ENCODE measurements around the gene LRRC27.

LRRC27 gene

DNA sequence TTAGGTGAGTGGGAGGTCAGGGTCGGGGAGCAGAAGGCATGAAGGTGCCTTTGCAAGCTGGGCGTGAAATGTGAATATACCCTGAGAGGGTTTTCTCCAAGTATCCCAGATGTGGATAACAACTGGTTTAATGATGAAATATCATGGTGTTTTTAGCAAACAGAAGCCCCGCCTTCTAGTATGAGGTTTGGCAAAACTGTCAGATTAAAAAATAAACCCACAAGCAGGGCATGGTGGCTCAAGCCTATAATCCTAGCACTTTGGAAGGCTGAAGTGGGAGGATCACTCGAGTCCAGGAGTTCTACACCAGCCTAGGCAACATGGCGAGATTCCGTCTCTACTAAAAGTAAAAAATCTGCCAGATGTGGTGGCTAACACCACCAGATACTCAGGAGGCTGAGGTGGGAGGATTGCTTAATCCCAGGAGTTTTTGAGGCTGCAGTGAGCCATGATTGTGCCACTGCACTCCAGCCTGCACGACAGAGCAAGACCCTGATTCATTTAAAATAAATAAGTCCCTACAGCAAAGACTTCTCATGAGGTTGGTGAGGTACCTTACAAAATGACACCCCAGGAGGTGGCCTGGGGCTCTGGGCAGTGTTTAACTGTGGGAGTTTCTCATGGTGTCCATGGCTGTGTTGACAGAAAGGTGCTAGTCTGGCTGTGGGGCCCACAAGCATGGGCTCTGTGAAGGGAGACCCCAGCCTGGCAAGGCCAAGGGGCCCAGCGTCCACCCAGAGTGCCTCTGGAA lies 58.4 kb downstream of the LRRC27 start:
- TF ChIP-seq CTCF (IDR thresholded peaks at IDR 0.05; ENCODE audit: low read depth, low read length, missing control alignments): no peak
- no peak overlapping the region for H3K4me3 ChIP-seq (replicated peaks; ENCODE audit: low read depth, low read length)

DNA sequence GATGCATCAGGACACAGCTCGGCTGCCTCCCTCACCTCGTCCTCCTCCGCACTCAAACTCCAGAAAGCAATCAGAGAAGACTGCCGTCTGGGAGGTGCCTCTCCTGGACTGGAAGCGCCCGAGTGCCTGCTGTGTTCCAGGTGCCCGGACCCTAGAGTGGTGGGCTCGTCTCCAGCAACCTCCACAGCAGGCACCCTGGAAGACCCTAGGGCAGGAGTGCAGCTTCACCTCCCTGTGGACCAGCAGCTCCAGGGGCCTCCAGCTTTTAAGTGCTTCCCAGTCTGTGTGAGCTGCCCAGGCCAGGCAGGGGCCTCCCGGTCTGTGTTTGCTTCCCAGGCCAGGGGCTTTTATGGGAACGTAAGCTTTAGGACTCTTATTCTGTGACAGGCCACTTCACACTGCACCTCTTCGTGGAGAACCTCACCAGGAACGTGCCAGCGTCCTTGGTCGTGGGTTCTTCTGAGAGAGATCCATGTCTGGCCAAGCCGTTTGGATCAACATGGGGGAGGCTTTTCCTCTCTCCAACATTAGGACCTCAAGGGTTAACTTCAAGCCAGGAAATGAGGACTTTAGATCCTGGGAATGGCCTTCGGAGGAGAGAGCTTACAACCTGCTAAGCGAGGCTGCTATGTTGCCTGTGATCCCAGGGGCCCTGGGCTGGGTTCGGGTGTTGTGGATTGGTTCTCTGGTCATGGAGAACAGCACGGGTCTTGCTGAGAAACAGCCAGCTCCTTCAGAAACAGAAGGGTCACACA lies 59.1 kb downstream of the LRRC27 start:
- no peak for DNase-seq (ENCODE audit: extremely low read depth, low read depth)
- TF ChIP-seq CTCF (IDR thresholded peaks at IDR 0.05; ENCODE audit: low read depth, low read length, missing control alignments): no peak
- H3K4me3 ChIP-seq (replicated peaks; ENCODE audit: low read depth, low read length): no peak overlapping the region

More for the DNA sequence above, 58.4 kb downstream of the LRRC27 start:
- no peak for DNase-seq (ENCODE audit: extremely low read depth, low read depth)

- no peak overlapping the region for H3K4me3 ChIP-seq (replicated peaks; ENCODE audit: low read depth, low read length)
- no peak for DNase-seq (ENCODE audit: extremely low read depth, low read depth)
- TF ChIP-seq CTCF (IDR thresholded peaks at IDR 0.05; ENCODE audit: low read depth, low read length, missing control alignments): no peak
These were observed 59.7 kb downstream of the LRRC27 start for GRCh38 chr10:132391676-132392020.

GRCh38 chr10:132392184-132392800 lies 60.3 kb downstream of the LRRC27 start:
- no peak for DNase-seq (ENCODE audit: extremely low read depth, low read depth)
- H3K4me3 ChIP-seq (replicated peaks; ENCODE audit: low read depth, low read length): no peak overlapping the region
- TF ChIP-seq CTCF (IDR thresholded peaks at IDR 0.05; ENCODE audit: low read depth, low read length, missing control alignments): no peak

- DNase-seq (ENCODE audit: extremely low read depth, low read depth): no peak
- no peak overlapping the region for H3K4me3 ChIP-seq (replicated peaks; ENCODE audit: low read depth, low read length)
- TF ChIP-seq CTCF (IDR thresholded peaks at IDR 0.05; ENCODE audit: low read depth, low read length, missing control alignments): no peak
These were observed 61.1 kb downstream of the LRRC27 start for GRCh38 chr10:132392811-132393694.

GRCh38 chr10:132393695-132394181 lies 61.7 kb downstream of the LRRC27 start:
- TF ChIP-seq CTCF (IDR thresholded peaks at IDR 0.05; ENCODE audit: low read depth, low read length, missing control alignments): no peak
- H3K4me3 ChIP-seq (replicated peaks; ENCODE audit: low read depth, low read length): no peak overlapping the region
- DNase-seq (ENCODE audit: extremely low read depth, low read depth): no peak

Data from HFF-Myc (cell line).